Body of pancreas (tissue), 4 donors: Measurements from ENCODE around the gene CAMK1D. TPM values are rescaled to one million over a fixed set of nuclear protein-coding genes. Genes with fewer than 3 reads are reported as not detected.

ENCODE experiments used
- ATAC-seq: fragments of 150-250 bp; one replicate; pipeline ENCODE4 v1.9.1; 2016
- DNase-seq, 4 donors: peaks; one replicate each; pipeline ENCODE4 v3.0.0-alpha.2; 2019
- H3K27ac ChIP-seq, 4 donors: fragments of 200-600 bp; sonication (generic); 1 replicate in 3 of 4; 2 replicates in 1 of 4; pipeline versions ENCODE4 v1.5.1 to v1.6.1; 2016 to 2019; ENCODE audit warnings: mild to moderate bottlenecking in 1 of 4, mixed read lengths in 1 of 4, moderate library complexity in 1 of 4
- H3K27me3 ChIP-seq, 2 donors: fragments of 200-600 bp; sonication (generic); one replicate each; pipeline ENCODE4 v1.6.0; 2016; ENCODE audit warnings: mild to moderate bottlenecking in 1 of 2
- H3K36me3 ChIP-seq, 2 donors: fragments of 200-600 bp; sonication (generic); replicated peaks in 1 of 2; 2 replicates each; pipeline ENCODE4 v1.5.1; 2016; ENCODE audit warnings: low read depth in 2 of 2; ENCODE audit not compliant: insufficient read depth in 1 of 2
- H3K4me1 ChIP-seq: fragments of 200-600 bp; sonication (generic); one replicate; pipeline ENCODE4 v1.6.0; 2016
- H3K4me3 ChIP-seq, 2 donors: fragments of 200-600 bp; sonication (generic); 1 replicate in 1 of 2; 2 replicates in 1 of 2; pipeline ENCODE4 v1.5.1; 2016 to 2019
- H3K9me3 ChIP-seq, 3 donors: fragments of 200-600 bp; sonication (generic); 1 replicate in 2 of 3; 2 replicates in 1 of 3; pipeline ENCODE4 v1.5.1; 2016
- POLR2A ChIP-seq, 3 donors: fragments of 450-650 bp; IDR thresholded peaks; one replicate each; pipeline ENCODE4 v1.6.1; 2016; ENCODE audit warnings: antibody characterized with exemption in 3 of 3, mild to moderate bottlenecking in 2 of 3
- WGBS, 2 donors: methylation state at CpG; one replicate each; pipeline ENCODE4 v1.1.5; 2017; 5-methylcytosine and 5-hydroxymethylcytosine counted together
- intact Hi-C: fragments of 100-400 bp; cut with DNase I; formaldehyde crosslinking; loops from one replicate; pipeline ENCODE4 v1.15.1; 2023
- total RNA-seq, 2 donors: library from RNA; depleted of rRNA; stranded (reverse); fragments of >200 nt; gene quantifications; one replicate each; pipeline ENCODE4 v1.1.0, GENCODE V29; 2016
- TF ChIP-seq, protein P1 (sequence below), 7 experiments: fragments of 450-650 bp in 4 of 7; fragments of 200-600 bp in 3 of 7; sonication (generic) in 3 of 7; IDR thresholded peaks; one replicate each; pipeline ENCODE4 v1.5.1; 2016 to 2019; ENCODE audit warnings: antibody characterized with exemption in 7 of 7

The CAMK1D gene
- total RNA-seq, 2 donors from 2014 or later, result 12.5 to 14.2 TPM

GRCh38 chr10:12825260-12825849 lies 476.0 kb downstream of the CAMK1D start:
- WGBS, 2 donors, result 91 to 94% methylated on average over 12 of the region's 12 CpGs
- no peaks in the 10 kb centered on the region for H3K36me3 ChIP-seq
- DNase-seq (no peak), ATAC-seq (no peak)
- H3K4me1 ChIP-seq, result no peaks in the 10 kb centered on the region
- no peak overlapping the region for H3K27ac ChIP-seq
- no peak for TF ChIP-seq POLR2A (IDR thresholded peaks at IDR 0.05)
- TF ChIP-seq, protein P1, sequence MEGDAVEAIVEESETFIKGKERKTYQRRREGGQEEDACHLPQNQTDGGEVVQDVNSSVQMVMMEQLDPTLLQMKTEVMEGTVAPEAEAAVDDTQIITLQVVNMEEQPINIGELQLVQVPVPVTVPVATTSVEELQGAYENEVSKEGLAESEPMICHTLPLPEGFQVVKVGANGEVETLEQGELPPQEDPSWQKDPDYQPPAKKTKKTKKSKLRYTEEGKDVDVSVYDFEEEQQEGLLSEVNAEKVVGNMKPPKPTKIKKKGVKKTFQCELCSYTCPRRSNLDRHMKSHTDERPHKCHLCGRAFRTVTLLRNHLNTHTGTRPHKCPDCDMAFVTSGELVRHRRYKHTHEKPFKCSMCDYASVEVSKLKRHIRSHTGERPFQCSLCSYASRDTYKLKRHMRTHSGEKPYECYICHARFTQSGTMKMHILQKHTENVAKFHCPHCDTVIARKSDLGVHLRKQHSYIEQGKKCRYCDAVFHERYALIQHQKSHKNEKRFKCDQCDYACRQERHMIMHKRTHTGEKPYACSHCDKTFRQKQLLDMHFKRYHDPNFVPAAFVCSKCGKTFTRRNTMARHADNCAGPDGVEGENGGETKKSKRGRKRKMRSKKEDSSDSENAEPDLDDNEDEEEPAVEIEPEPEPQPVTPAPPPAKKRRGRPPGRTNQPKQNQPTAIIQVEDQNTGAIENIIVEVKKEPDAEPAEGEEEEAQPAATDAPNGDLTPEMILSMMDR (IDR thresholded peaks at IDR 0.05), result no peak
- no peak overlapping the region for H3K4me3 ChIP-seq
- no peaks in the 10 kb centered on the region for H3K9me3 ChIP-seq
- no peaks in the 10 kb centered on the region for H3K27me3 ChIP-seq
- intact Hi-C loops, result no loop called here

- 83 to 85% methylated on average over 6 of the region's 6 CpGs for WGBS, 2 donors
- no peak for ATAC-seq
Measured at GRCh38 chr10:12826800-12827372, 477.5 kb downstream of the CAMK1D start.

GRCh38 chr10:12828736-12829135 lies 479.4 kb downstream of the CAMK1D start:
- ATAC-seq, result no peak
- TF ChIP-seq POLR2A (IDR thresholded peaks at IDR 0.05), result no peak
- TF ChIP-seq, protein P1 (IDR thresholded peaks at IDR 0.05), result no peak
- H3K36me3 ChIP-seq, result no peaks in the 10 kb centered on the region
- 92 to 97% methylated on average over 9 to 16 of the region's 16 CpGs for WGBS, 2 donors
- no peak overlapping the region for H3K4me3 ChIP-seq
- H3K27ac ChIP-seq, result no peak overlapping the region
- H3K9me3 ChIP-seq, result no peaks in the 10 kb centered on the region
- DNase-seq, result no peak
- no peaks in the 10 kb centered on the region for H3K27me3 ChIP-seq
- intact Hi-C loops, result no loop called here
- H3K4me1 ChIP-seq, result peaks cover 4% of the 10 kb centered on the region

More at GRCh38 chr10:12826800-12827372, 477.5 kb downstream of the CAMK1D start:
- Histone ChIP-seq H3K27ac (no peak overlapping the region), H3K9me3 (no peaks in the 10 kb centered on the region), H3K27me3 (no peaks in the 10 kb centered on the region), H3K4me3 (no peak overlapping the region), H3K36me3 (no peaks in the 10 kb centered on the region), H3K4me1 (no peaks in the 10 kb centered on the region)
- no peak for DNase-seq
- TF ChIP-seq, protein P1 (IDR thresholded peaks at IDR 0.05), result no peak
- no peak for TF ChIP-seq POLR2A (IDR thresholded peaks at IDR 0.05)
- intact Hi-C loops, result no loop called here

- no peaks in the 10 kb centered on the region for H3K36me3 ChIP-seq
- peaks cover 4% of the 10 kb centered on the region for H3K4me1 ChIP-seq
- 91 to 96% methylated on average over 6 of the region's 6 CpGs for WGBS, 2 donors
- no peak for DNase-seq
- H3K27ac ChIP-seq, result no peak overlapping the region
- no peak for ATAC-seq
- no peak overlapping the region for H3K4me3 ChIP-seq
- no peak for TF ChIP-seq POLR2A (IDR thresholded peaks at IDR 0.05)
- TF ChIP-seq, protein P1 (IDR thresholded peaks at IDR 0.05), result no peak
- H3K27me3 ChIP-seq, result no peaks in the 10 kb centered on the region
- intact Hi-C loops, result no loop called here
- no peaks in the 10 kb centered on the region for H3K9me3 ChIP-seq
Measured at GRCh38 chr10:12829831-12830390, 480.6 kb downstream of the CAMK1D start.
